DOHH2 (cell line): ENCODE measurements around the gene GGN.
"Not testable (repeated sequence)": the region's sequence is repeated elsewhere in the genome, so short reads cannot be mapped to it uniquely, and the experiment has no call there.

ENCODE experiments used
- H3F3A ChIP-seq: fragments of 200-600 bp; sonication (generic), shearing (Covaris generic); 2 replicates; pipeline ENCODE4 v1.6.0; 2016; ENCODE audit warnings: antibody characterized with exemption, mild to moderate bottlenecking; ENCODE audit not compliant: control insufficient read depth, insufficient read depth
- H3K27ac ChIP-seq: fragments of 200-600 bp; sonication (generic); 2 replicates; pipeline ENCODE4 v1.5.1; 2014; ENCODE audit warnings: low read depth, mild to moderate bottlenecking, low read length, moderate library complexity
- H3K27me3 ChIP-seq: fragments of 200-600 bp; sonication (generic); 2 replicates; pipeline ENCODE4 v1.6.1; 2014; ENCODE audit warnings: mild to moderate bottlenecking, low read length, mixed read lengths; ENCODE audit not compliant: control insufficient read depth
- H3K36me3 ChIP-seq: fragments of 200-600 bp; sonication (generic); 2 replicates; pipeline ENCODE4 v1.6.1; 2014; ENCODE audit warnings: mild to moderate bottlenecking, low read length, moderate library complexity, mixed read lengths; ENCODE audit not compliant: control insufficient read depth
- H3K4me1 ChIP-seq: fragments of 200-600 bp; sonication (generic); 2 replicates; pipeline ENCODE4 v1.6.1; 2014; ENCODE audit warnings: mild to moderate bottlenecking, low read length, mixed read lengths; ENCODE audit not compliant: control insufficient read depth
- H3K4me2 ChIP-seq: fragments of 200-600 bp; sonication (generic); 2 replicates; pipeline ENCODE4 v1.6.0; 2014; ENCODE audit warnings: mild to moderate bottlenecking, low read length, moderate library complexity
- H3K4me3 ChIP-seq: fragments of 200-600 bp; sonication (generic); 2 replicates; pipeline ENCODE4 v1.5.1; 2014; ENCODE audit warnings: mild to moderate bottlenecking, low read length, mixed read lengths
- H3K79me2 ChIP-seq: fragments of 200-600 bp; sonication (generic); 2 replicates; pipeline ENCODE4 v1.6.1; 2014; ENCODE audit warnings: mild to moderate bottlenecking, low read length, mixed read lengths; ENCODE audit not compliant: control insufficient read depth
- H3K9me2 ChIP-seq: fragments of 200-600 bp; sonication (generic); replicated peaks from 2 replicates; pipeline ENCODE4 v1.6.1; 2014; ENCODE audit warnings: mild to moderate bottlenecking, low read length, mixed read lengths; ENCODE audit not compliant: control insufficient read depth
- H3K9me3 ChIP-seq: fragments of 200-600 bp; sonication (generic); 2 replicates; pipeline ENCODE4 v1.6.1; 2014; ENCODE audit warnings: antibody characterized with exemption, low read length, mixed read lengths; ENCODE audit not compliant: control insufficient read depth, insufficient read depth
- H4K20me1 ChIP-seq: fragments of 200-600 bp; sonication (generic); 2 replicates; pipeline ENCODE4 v1.6.0; 2014; ENCODE audit warnings: low read depth, mild to moderate bottlenecking, antibody characterized with exemption, low read length, moderate library complexity; ENCODE audit not compliant: control insufficient read depth, insufficient read depth
- EZH2phosphoT487 ChIP-seq: fragments of 200-600 bp; sonication (generic); IDR thresholded peaks from 2 replicates; pipeline ENCODE4 v1.6.1; 2017; ENCODE audit warnings: borderline replicate concordance, mild to moderate bottlenecking, antibody characterized with exemption, low read length, moderate library complexity, mixed read lengths
- TF ChIP-seq, protein P1 (sequence below): fragments of 200-600 bp; sonication (generic); IDR thresholded peaks from one replicate; pipeline ENCODE4 v1.5.1; 2014; ENCODE audit warnings: antibody characterized with exemption, mild to moderate bottlenecking, low read depth, low read length; ENCODE audit not compliant: poor library complexity, severe bottlenecking

Gene GGN

DNA sequence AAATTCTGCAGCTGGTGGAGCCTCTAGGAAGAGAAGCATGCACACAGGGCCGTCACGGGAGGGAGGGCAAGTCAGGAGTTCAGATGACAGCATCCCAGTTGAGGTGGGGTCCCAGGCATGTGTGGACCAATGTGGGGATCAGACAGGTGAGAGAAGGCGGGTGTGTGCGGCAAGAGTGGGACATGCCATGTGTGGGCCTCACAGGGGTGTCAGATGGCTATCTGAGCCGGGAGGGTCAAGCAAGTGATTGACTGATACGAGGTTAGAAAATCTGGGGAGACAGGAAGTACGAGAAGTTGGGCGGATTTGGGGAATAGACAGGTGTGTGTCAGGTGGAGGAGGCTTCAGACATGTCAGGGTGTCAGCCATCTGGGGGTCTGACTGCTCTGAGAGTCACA lies 29.3 kb upstream of the GGN start:
- Histone ChIP-seq H3K4me3 (peak overlapping the region; percentile 77), H3K36me3 (no peaks in the 10 kb centered on the region), H4K20me1 (no peaks in the 10 kb centered on the region), H3K27me3 (no peaks in the 10 kb centered on the region), H3F3A (peaks cover 4% of the 10 kb centered on the region), H3K27ac (no peak overlapping the region), H3K9me2 (no peaks in the 10 kb centered on the region), H3K4me2 (peak overlapping the region; percentile 80), H3K9me3 (no peaks in the 10 kb centered on the region), H3K4me1 (peaks cover 20% of the 10 kb centered on the region), H3K79me2 (no peaks in the 10 kb centered on the region)
- TF ChIP-seq, protein P1, sequence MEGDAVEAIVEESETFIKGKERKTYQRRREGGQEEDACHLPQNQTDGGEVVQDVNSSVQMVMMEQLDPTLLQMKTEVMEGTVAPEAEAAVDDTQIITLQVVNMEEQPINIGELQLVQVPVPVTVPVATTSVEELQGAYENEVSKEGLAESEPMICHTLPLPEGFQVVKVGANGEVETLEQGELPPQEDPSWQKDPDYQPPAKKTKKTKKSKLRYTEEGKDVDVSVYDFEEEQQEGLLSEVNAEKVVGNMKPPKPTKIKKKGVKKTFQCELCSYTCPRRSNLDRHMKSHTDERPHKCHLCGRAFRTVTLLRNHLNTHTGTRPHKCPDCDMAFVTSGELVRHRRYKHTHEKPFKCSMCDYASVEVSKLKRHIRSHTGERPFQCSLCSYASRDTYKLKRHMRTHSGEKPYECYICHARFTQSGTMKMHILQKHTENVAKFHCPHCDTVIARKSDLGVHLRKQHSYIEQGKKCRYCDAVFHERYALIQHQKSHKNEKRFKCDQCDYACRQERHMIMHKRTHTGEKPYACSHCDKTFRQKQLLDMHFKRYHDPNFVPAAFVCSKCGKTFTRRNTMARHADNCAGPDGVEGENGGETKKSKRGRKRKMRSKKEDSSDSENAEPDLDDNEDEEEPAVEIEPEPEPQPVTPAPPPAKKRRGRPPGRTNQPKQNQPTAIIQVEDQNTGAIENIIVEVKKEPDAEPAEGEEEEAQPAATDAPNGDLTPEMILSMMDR: no peak
- no peak for TF ChIP-seq EZH2phosphoT487

DNA sequence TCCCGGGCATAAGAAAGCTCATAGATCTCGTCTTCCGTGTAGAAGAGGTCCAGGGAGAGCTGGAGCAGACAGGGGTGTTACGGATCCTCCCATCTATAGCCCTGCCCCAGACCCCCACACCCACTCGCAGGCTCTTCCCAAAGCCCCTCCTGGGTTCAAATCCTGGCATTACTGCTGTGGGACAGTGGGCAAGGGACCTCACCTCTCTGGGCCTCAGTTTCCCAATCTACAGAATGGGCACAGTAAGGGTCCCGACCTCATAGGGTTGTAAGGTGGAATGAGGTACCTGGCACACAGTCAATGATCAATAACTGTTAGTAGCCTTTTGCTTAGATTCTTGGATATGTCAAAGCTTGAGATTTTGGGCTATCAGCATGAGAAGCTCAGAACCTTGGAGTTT lies 25.6 kb upstream of the GGN start:
- 0 out of 2 replicates have a peak, but pooled peaks cover 2% of the 10 kb centered on the region for H4K20me1 ChIP-seq
- H3K36me3 ChIP-seq: no peaks in the 10 kb centered on the region
- H3K4me2 ChIP-seq: no peak overlapping the region
- TF ChIP-seq, protein P1: no peak
- no peak for TF ChIP-seq EZH2phosphoT487
- H3K4me3 ChIP-seq: no peak overlapping the region
- H3F3A ChIP-seq: no peaks in the 10 kb centered on the region
- no peaks in the 10 kb centered on the region for H3K27me3 ChIP-seq
- no peaks in the 10 kb centered on the region for H3K9me2 ChIP-seq
- no peaks in the 10 kb centered on the region for H3K79me2 ChIP-seq
- H3K27ac ChIP-seq: no peak overlapping the region
- peaks cover 14% of the 10 kb centered on the region for H3K4me1 ChIP-seq
- H3K9me3 ChIP-seq: no peaks in the 10 kb centered on the region

DNA sequence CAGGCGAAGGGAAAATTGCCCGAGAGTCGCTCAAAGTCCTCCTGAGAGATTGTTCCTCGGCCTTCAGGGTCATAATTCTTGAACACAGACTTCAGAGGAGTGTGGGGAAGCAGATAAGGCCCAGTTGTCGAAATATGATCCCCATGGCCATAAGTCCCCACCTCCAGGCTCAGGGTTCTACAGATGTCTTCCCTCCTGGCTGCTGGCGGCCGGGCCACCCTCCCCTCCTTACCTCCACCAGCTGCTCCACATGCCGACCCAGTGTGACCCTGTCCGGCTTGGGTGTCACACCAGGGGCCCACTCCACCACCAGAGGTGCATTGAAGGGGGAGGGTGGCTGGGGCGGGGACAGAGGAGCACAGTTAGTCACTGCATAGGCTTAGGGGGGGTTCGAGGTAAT lies 25.1 kb upstream of the GGN start:
- H3K27ac ChIP-seq: no peak overlapping the region
- H3K27me3 ChIP-seq: no peaks in the 10 kb centered on the region
- no peaks in the 10 kb centered on the region for H3K79me2 ChIP-seq
- H3K4me3 ChIP-seq: no peak overlapping the region
- H3K4me1 ChIP-seq: peaks cover 9% of the 10 kb centered on the region
- 0 out of 2 replicates have a peak, but pooled peaks cover 2% of the 10 kb centered on the region for H4K20me1 ChIP-seq
- no peaks in the 10 kb centered on the region for H3K9me2 ChIP-seq
- no peaks in the 10 kb centered on the region for H3F3A ChIP-seq
- no peaks in the 10 kb centered on the region for H3K9me3 ChIP-seq
- no peak overlapping the region for H3K4me2 ChIP-seq
- no peaks in the 10 kb centered on the region for H3K36me3 ChIP-seq
- no peak for TF ChIP-seq EZH2phosphoT487
- TF ChIP-seq, protein P1: no peak

DNA sequence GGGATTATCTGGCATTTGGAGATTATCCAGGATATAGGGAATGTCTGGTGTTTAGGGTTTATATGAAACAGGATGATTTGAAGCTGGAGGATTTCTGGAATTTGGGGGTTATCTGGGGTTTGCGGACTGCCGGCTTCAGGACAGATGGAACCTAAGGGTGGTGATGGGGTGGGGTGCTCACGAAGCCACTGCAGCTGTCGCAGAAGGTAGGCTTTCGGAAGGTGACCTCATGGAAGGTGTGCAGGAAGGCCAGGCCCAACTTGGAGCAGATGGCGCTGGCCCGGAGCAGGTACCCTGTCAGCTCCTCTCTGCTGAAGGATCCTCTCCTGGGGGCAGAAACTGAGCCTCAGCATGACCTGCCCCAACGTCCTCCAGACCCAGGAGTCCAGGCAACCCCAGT lies 24.7 kb upstream of the GGN start:
- no peak overlapping the region for H3K4me3 ChIP-seq
- H3K36me3 ChIP-seq: no peaks in the 10 kb centered on the region
- no peaks in the 10 kb centered on the region for H3F3A ChIP-seq
- H3K9me3 ChIP-seq: no peaks in the 10 kb centered on the region
- H3K9me2 ChIP-seq: no peaks in the 10 kb centered on the region
- H3K79me2 ChIP-seq: no peaks in the 10 kb centered on the region
- H4K20me1 ChIP-seq: 0 out of 2 replicates have a peak, but pooled peaks cover 2% of the 10 kb centered on the region
- no peaks in the 10 kb centered on the region for H3K27me3 ChIP-seq
- no peak for TF ChIP-seq EZH2phosphoT487
- TF ChIP-seq, protein P1: no peak
- no peak overlapping the region for H3K4me2 ChIP-seq
- H3K27ac ChIP-seq: no peak overlapping the region
- peaks cover 5% of the 10 kb centered on the region for H3K4me1 ChIP-seq

DNA sequence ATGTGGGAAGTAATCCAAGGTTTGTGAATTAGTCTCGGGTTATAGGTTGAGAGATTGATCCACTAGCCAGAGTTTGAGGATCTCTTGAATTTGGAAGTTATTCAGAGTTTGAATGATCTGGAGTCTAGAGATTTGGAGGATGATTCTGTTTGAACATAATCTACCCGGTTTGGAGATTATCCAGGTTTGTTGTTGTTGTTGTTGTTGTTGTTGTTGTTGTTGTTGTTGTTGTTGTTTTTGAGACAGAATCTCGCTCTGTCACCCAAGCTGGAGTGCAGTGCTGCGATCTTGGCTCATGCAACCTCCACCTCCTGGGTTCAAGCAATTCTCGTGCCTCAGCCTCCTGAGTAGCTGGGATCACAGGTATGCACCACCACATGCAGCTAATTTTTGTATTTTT lies 24.1 kb upstream of the GGN start:
- H3K36me3 ChIP-seq: not testable (repeated sequence)

More for the DNA sequence above, 24.1 kb upstream of the GGN start:
- H3K9me2 ChIP-seq, H3K4me2 ChIP-seq, H3K27ac ChIP-seq, H3K27me3 ChIP-seq, H3K4me1 ChIP-seq, H3K4me3 ChIP-seq, H4K20me1 ChIP-seq, H3K79me2 ChIP-seq, H3K9me3 ChIP-seq, H3F3A ChIP-seq: not testable (repeated sequence)
